Endothelial cell (in vitro differentiated cells): ENCODE results near the gene MTERF4. TPM values are rescaled to one million over a fixed set of nuclear protein-coding genes. Genes with fewer than 3 reads are reported as not detected.

Experiments
- DNase-seq: peaks from one replicate; pipeline ENCODE4 v3.0.0; 2021; ENCODE audit warnings: low spot score
- H3K27ac Mint-ChIP-seq: one replicate; pipeline ENCODE4 v1.8.0; 2021; ENCODE audit warnings: mixed read lengths, inconsistent platforms; ENCODE audit not compliant: unreplicated experiment
- H3K27me3 Mint-ChIP-seq: one replicate; pipeline ENCODE4 v1.8.0; 2021; ENCODE audit warnings: mild to moderate bottlenecking, moderate library complexity, mixed read lengths, inconsistent platforms; ENCODE audit not compliant: unreplicated experiment
- H3K36me3 Mint-ChIP-seq: one replicate; pipeline ENCODE4 v1.8.0; 2021; ENCODE audit warnings: mild to moderate bottlenecking, low read depth, mixed read lengths, inconsistent platforms; ENCODE audit not compliant: unreplicated experiment
- H3K4me1 Mint-ChIP-seq: one replicate; pipeline ENCODE4 v1.8.0; 2021; ENCODE audit warnings: mild to moderate bottlenecking, mixed read lengths, inconsistent platforms; ENCODE audit not compliant: unreplicated experiment
- H3K4me3 Mint-ChIP-seq: one replicate; pipeline ENCODE4 v1.8.0; 2021; ENCODE audit warnings: mild to moderate bottlenecking, mixed read lengths, inconsistent platforms; ENCODE audit not compliant: unreplicated experiment
- H3K9me3 Mint-ChIP-seq: one replicate; pipeline ENCODE4 v1.8.0; 2021; ENCODE audit warnings: mixed read lengths, inconsistent platforms; ENCODE audit not compliant: unreplicated experiment
- total RNA-seq: library from RNA; stranded (reverse); fragmentation: NEBNext Ultra II Directional; extraction: Animal tissue kit (Norgen Biotek cat#: 25700); gene quantifications from one replicate; pipeline ENCODE4 v1.2.1, GENCODE V29; 2021; ENCODE audit not compliant: unreplicated experiment
- TF ChIP-seq, protein P1 (sequence below): fragments of 200-600 bp; sonication (generic); IDR thresholded peaks from one replicate; pipeline ENCODE4 v1.5.0; 2021; ENCODE audit warnings: antibody characterized with exemption; ENCODE audit not compliant: unreplicated experiment

The MTERF4 gene
- total RNA-seq, 1 donor from 2014 or later: 82.4 TPM

DNA sequence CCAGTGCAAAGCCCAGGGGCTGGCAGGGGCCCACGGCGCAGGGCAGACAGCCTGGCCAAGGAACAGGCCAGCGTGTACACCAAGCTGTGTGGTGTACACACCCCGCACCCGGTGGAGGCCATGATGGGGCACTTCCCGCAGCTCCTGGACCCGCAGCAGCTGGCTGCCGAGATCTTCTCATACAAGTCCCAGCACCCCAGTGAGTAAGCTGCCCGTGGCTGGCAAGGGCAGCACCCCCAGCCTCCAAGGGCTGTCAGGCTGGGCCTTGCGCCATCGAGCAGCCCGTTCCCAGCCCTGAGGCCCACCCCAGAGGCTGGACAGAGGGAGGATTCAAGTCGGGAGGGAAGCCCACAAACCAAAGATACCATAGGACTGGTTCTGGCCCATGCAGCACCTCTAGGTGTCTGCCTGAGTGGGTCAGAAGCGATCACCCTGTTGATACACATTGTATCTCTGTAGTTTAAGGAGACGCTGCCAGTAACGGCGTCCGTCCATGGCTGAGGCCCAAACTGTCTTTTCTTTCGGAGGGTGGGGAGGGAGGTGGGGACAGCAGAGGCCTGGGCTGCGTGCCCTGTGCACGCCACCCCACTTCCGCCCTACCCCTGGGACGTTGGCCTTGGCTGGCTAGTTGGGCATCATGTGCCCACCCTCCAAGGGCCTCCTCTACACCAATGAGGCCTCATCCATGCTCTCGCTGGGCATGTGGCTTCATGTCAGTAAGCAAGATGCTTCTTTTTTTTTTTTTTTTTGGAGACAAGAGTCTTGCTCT lies 16.8 kb upstream of the MTERF4 start:
- Mint-ChIP-seq H3K27ac (no peak overlapping the region), H3K9me3 (no peaks in the 10 kb centered on the region), H3K27me3 (peaks cover 5% of the 10 kb centered on the region), H3K36me3 (peaks cover 20% of the 10 kb centered on the region), H3K4me1 (no peaks in the 10 kb centered on the region), H3K4me3 (no peak overlapping the region)
- TF ChIP-seq, protein P1, sequence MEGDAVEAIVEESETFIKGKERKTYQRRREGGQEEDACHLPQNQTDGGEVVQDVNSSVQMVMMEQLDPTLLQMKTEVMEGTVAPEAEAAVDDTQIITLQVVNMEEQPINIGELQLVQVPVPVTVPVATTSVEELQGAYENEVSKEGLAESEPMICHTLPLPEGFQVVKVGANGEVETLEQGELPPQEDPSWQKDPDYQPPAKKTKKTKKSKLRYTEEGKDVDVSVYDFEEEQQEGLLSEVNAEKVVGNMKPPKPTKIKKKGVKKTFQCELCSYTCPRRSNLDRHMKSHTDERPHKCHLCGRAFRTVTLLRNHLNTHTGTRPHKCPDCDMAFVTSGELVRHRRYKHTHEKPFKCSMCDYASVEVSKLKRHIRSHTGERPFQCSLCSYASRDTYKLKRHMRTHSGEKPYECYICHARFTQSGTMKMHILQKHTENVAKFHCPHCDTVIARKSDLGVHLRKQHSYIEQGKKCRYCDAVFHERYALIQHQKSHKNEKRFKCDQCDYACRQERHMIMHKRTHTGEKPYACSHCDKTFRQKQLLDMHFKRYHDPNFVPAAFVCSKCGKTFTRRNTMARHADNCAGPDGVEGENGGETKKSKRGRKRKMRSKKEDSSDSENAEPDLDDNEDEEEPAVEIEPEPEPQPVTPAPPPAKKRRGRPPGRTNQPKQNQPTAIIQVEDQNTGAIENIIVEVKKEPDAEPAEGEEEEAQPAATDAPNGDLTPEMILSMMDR: no peak
- no peak for DNase-seq

- H3K27ac Mint-ChIP-seq: no peak overlapping the region
- TF ChIP-seq, protein P1: no peak
- H3K4me1 Mint-ChIP-seq: peaks cover 6% of the 10 kb centered on the region
- H3K9me3 Mint-ChIP-seq: no peaks in the 10 kb centered on the region
- DNase-seq: no peak
- peaks cover 5% of the 10 kb centered on the region for H3K27me3 Mint-ChIP-seq
- peaks cover 22% of the 10 kb centered on the region for H3K36me3 Mint-ChIP-seq
- no peak overlapping the region for H3K4me3 Mint-ChIP-seq
These were observed 14.8 kb upstream of the MTERF4 start for GRCh38 chr2:241116606-241117560.

GRCh38 chr2:241115361-241115760 lies 13.3 kb upstream of the MTERF4 start:
- peaks cover 27% of the 10 kb centered on the region for H3K36me3 Mint-ChIP-seq
- peaks cover 13% of the 10 kb centered on the region for H3K4me1 Mint-ChIP-seq
- H3K27me3 Mint-ChIP-seq: peaks cover 9% of the 10 kb centered on the region
- no peak overlapping the region for H3K27ac Mint-ChIP-seq
- H3K4me3 Mint-ChIP-seq: no peak overlapping the region
- no peaks in the 10 kb centered on the region for H3K9me3 Mint-ChIP-seq
- TF ChIP-seq, protein P1: no peak
- DNase-seq: no peak

DNA sequence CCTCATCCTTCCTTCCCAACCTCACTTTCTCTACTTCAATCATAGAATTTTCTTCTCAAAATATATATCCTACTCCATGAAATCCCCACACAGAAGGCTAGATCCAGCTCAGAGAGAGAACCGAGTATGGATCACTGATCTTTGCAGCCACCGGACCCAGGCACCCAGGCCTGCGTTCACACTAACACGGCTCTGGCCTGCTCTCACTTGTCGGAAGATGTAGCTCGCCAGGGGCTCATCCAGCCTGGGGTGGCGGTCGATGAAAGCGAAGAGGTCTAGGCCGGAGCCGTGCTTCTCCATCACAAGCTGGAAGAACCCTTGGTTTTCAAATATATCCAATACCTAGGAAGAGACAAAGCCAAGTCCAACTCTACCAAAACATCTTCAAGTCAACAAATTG lies 12.7 kb upstream of the MTERF4 start:
- TF ChIP-seq, protein P1: no peak
- peaks cover 9% of the 10 kb centered on the region for H3K27me3 Mint-ChIP-seq
- no peak overlapping the region for H3K4me3 Mint-ChIP-seq

More for the DNA sequence above, 12.7 kb upstream of the MTERF4 start:
- DNase-seq: no peak
- Mint-ChIP-seq H3K36me3 (peaks cover 30% of the 10 kb centered on the region), H3K4me1 (peaks cover 18% of the 10 kb centered on the region), H3K9me3 (no peaks in the 10 kb centered on the region), H3K27ac (no peak overlapping the region)
